ENCODE measurements around the gene RASGEF1C.

DNA sequence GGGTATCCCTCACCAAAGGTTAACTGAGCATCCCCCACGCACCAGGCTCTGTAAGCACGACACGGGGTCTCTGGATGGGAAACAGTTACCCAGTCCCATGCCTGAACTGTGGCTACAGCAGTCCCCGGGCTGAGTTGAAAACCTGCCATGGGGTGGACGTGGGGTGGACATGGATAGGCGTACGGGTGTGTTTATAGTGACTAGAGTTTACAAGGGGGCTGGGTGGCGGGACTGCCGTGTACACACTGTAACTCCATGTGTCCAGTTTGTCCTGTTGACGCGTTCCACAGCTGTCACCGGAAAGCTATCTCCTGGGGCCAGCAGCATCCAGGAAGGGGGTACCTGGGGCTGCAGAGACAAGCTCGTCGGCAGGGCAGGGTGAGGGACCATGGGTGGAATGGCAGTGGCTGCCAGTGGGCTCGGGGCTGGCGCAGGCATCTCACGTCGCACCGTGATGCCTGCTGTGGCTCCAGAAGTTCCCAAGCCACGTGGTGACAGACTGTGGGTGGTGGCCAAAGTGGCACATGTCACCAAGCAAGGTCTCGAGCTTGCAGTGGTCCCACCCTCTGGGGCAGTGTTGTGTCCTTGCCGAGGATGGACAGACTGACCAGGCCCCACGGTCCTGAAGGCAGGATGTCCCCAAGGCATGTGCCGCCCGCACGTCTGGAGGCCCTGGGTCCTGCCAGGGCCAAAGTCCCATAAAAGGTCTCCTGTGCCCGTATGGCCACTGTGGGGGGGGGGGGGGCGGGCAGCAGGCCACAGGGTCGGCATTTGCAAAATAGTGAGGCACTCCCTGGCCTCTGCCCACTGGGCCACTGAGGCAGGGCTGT, 108.2 kb downstream of the RASGEF1C start:
- no peak for TF ChIP-seq POLR2AphosphoS5 (IDR thresholded peaks at IDR 0.05; ENCODE audit: low read depth)
- TF ChIP-seq, protein P1, sequence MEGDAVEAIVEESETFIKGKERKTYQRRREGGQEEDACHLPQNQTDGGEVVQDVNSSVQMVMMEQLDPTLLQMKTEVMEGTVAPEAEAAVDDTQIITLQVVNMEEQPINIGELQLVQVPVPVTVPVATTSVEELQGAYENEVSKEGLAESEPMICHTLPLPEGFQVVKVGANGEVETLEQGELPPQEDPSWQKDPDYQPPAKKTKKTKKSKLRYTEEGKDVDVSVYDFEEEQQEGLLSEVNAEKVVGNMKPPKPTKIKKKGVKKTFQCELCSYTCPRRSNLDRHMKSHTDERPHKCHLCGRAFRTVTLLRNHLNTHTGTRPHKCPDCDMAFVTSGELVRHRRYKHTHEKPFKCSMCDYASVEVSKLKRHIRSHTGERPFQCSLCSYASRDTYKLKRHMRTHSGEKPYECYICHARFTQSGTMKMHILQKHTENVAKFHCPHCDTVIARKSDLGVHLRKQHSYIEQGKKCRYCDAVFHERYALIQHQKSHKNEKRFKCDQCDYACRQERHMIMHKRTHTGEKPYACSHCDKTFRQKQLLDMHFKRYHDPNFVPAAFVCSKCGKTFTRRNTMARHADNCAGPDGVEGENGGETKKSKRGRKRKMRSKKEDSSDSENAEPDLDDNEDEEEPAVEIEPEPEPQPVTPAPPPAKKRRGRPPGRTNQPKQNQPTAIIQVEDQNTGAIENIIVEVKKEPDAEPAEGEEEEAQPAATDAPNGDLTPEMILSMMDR (IDR thresholded peaks at IDR 0.05; ENCODE audit: insufficient read depth, low read length) = no peak

Measured in HL-60 (cell line).